ENCODE measurements around the gene MYMK. TPM values are rescaled to one million over a fixed set of nuclear protein-coding genes. Genes with fewer than 3 reads are reported as not detected.

The MYMK gene
- total and polyA plus RNA-seq, 2 of the 4 experiments (the other 2 are of a cell fraction), result not detected

GRCh38 chr9:133551446-133551845 lies 26.7 kb upstream of the MYMK start:
- Histone ChIP-seq H3K27ac (ENCODE audit: insufficient read depth, low read length) (no peak overlapping the region), H2AK9ac (replicated peaks; ENCODE audit: low read depth, low read length, poor library complexity) (no peak overlapping the region), H2BK20ac (ENCODE audit: low read depth, low read length) (no peak overlapping the region), H4K20me1 (ENCODE audit: insufficient read depth, low read length) (no peaks in the 10 kb centered on the region; the same call in 1 of the 2 replicates), H4K8ac (ENCODE audit: low read depth in 2 of 2, low read length in 2 of 2) (no peak overlapping the region), H2AFZ (replicated peaks; ENCODE audit: low read length, poor library complexity) (no peak overlapping the region), H3K23ac (ENCODE audit: low read depth, low read length) (no peak overlapping the region), H2BK120ac (ENCODE audit: low read depth, low read length) (no peak overlapping the region), H3K4me1 (ENCODE audit: control insufficient read depth, insufficient read depth, low read length) (no peaks in the 10 kb centered on the region), H4K5ac (ENCODE audit: low read depth, low read length) (no peak overlapping the region), H3K56ac (ENCODE audit: extremely low read depth, insufficient read depth, low read length) (no peak overlapping the region), H3K9ac (ENCODE audit: low read depth, low read length) (no peak overlapping the region), H3K9me1 (ENCODE audit: insufficient read depth, low read length) (no peaks in the 10 kb centered on the region), H3K79me1 (ENCODE audit: low read depth in 1 of 2, low read length in 2 of 2) (no peaks in the 10 kb centered on the region), H3K27me3 (ENCODE audit: control insufficient read depth, insufficient read depth, low read length) (peaks cover 35% of the 10 kb centered on the region), H3K36me3 (ENCODE audit: control insufficient read depth, insufficient read depth, low read length) (no peaks in the 10 kb centered on the region), H3K18ac (ENCODE audit: low read depth, low read length) (no peak overlapping the region), H2AK5ac (ENCODE audit: low read depth, low read length) (no peak overlapping the region), H4K91ac (ENCODE audit: insufficient read depth, low read depth, low read length) (no peak overlapping the region), H3K4me3 (ENCODE audit: insufficient read depth, low read depth, low read length) (no peak overlapping the region), H2BK5ac (ENCODE audit: low read depth, low read length, poor library complexity, severe bottlenecking) (no peak overlapping the region), H2BK15ac (ENCODE audit: low read depth, low read length) (no peak overlapping the region), H3K4me2 (ENCODE audit: low read depth, low read length) (no peak overlapping the region), H3K9me3 (ENCODE audit: control insufficient read depth, insufficient read depth, low read length) (no peaks in the 10 kb centered on the region), H3K14ac (replicated peaks; ENCODE audit: low read depth, low read length) (no peak overlapping the region), H3K4ac (ENCODE audit: low read depth, low read length) (no peak overlapping the region)
- dilution Hi-C loops (cut with HindIII; ENCODE audit: low sequenced_read_pairs, unreplicated experiment) (no loop called here), intact Hi-C loops (cut with micrococcal nuclease) (no loop called here), in situ Hi-C loops (cut with MboI; ENCODE audit: low sequenced_read_pairs) (no loop called here)
- WGBS, 2 experiments (ENCODE audit: extremely low coverage in 2 of 2, insufficient read length in 1 of 2), result no CpG with 5 or more reads among the region's 7 CpGs
- no TSS peak for BruUV-seq (replicated peaks)
- ATAC-seq (ENCODE audit: low read depth) (no peak), DNase-seq (no peak)
- CTCF ChIA-PET, result no interaction called here
- POLR2A ChIA-PET (ENCODE audit: unreplicated experiment), result no interaction called here
- TF ChIP-seq NFE2L2 (IDR thresholded peaks at IDR 0.05; ENCODE audit: low read depth, low read length) (no peak), MXI1 (IDR thresholded peaks at IDR 0.05; ENCODE audit: borderline replicate concordance, low read depth, low read length) (no peak), MAZ (IDR thresholded peaks at IDR 0.05; ENCODE audit: borderline replicate concordance, low read depth, low read length) (no peak), POLR2A (IDR thresholded peaks at IDR 0.05; ENCODE audit: low read depth, low read length) (no peak), FOS (IDR thresholded peaks at IDR 0.05; ENCODE audit: low read depth, low read length) (no peak), CEBPB (IDR thresholded peaks at IDR 0.05; ENCODE audit: low read depth, low read length) (no peak)
- TF ChIP-seq, protein P1, sequence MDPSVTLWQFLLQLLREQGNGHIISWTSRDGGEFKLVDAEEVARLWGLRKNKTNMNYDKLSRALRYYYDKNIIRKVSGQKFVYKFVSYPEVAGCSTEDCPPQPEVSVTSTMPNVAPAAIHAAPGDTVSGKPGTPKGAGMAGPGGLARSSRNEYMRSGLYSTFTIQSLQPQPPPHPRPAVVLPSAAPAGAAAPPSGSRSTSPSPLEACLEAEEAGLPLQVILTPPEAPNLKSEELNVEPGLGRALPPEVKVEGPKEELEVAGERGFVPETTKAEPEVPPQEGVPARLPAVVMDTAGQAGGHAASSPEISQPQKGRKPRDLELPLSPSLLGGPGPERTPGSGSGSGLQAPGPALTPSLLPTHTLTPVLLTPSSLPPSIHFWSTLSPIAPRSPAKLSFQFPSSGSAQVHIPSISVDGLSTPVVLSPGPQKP (IDR thresholded peaks at IDR 0.05; ENCODE audit: borderline replicate concordance, low read depth, low read length), result no peak
- TF ChIP-seq, protein P2, sequence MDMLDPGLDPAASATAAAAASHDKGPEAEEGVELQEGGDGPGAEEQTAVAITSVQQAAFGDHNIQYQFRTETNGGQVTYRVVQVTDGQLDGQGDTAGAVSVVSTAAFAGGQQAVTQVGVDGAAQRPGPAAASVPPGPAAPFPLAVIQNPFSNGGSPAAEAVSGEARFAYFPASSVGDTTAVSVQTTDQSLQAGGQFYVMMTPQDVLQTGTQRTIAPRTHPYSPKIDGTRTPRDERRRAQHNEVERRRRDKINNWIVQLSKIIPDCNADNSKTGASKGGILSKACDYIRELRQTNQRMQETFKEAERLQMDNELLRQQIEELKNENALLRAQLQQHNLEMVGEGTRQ (IDR thresholded peaks at IDR 0.05; ENCODE audit: low read depth, low read length), result no peak
